Dermis lymphatic vessel endothelial cell (primary cell): Measurements from ENCODE around the gene SERPINE3. TPM values are rescaled to one million over a fixed set of nuclear protein-coding genes. Genes with fewer than 3 reads are reported as not detected.

Source experiments
- total RNA-seq: library from RNA; depleted of rRNA; stranded (reverse); fragments of >200 nt; gene quantifications from 2 replicates; pipeline ENCODE4 v1.2.1, GENCODE V29; 2014

Gene SERPINE3
- not detected in 2 replicates for total RNA-seq

GRCh38 chr13:51339354-51339753 is at the start of gene SERPINE3:
SERPINE3 (plus strand) TSS chr13:51339691; CDS start chr13:51341092, 1,401 bp downstream.

Other genes starting within 250 kb of the SERPINE3 start
- not detected in 2 replicates for gene C13orf42, start 228.4 kb upstream of the SERPINE3 start, total RNA-seq
- gene FAM124A, start 117.3 kb upstream of the SERPINE3 start, total RNA-seq = 2.8 and 5.3 TPM in 2 replicates
- gene INTS6, start 113.3 kb downstream of the SERPINE3 start, total RNA-seq = 30.8 and 45.7 TPM in 2 replicates
- 4.0 and 7.3 TPM in 2 replicates for gene WDFY2, start 244.8 kb downstream of the SERPINE3 start, total RNA-seq